CD4-positive, alpha-beta T cell treated with Interleukin-17A for 1 hour (primary cell): ENCODE results near the gene LAMC2.
"Not testable (repeated sequence)": the region's sequence is repeated elsewhere in the genome, so short reads cannot be mapped to it uniquely, and the experiment has no call there.

ENCODE experiments used
- DNase-seq: peaks from one replicate; pipeline ENCODE4 v3.0.0-alpha.2; 2020

The LAMC2 gene

GRCh38 chr1:183185941-183186490, at the start of gene LAMC2:
Gene LAMC2, plus strand, starts transcription at chr1:183186264. Its CDS starts 89 bp downstream, at chr1:183186353.
- DNase-seq, result no peak

DNA sequence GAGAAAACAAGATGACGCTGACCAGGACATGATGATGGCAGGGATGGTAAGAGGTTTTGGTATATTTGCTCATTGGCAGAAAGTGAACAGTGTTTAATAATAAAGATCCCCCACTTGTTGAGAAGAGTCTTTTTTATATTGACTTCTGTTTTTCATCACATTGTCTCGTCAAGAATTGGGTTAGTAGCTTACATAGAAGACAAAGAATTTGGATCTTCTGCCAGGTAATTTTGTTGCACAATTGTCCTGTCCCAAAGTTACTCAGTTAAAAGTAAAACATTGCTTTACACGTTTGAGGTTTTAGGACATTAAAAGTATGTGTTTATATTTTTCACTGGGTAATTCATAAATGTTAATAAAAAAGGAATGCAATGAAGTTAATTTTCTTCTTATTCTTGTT, 48.3 kb upstream of the LAMC2 start:
- DNase-seq, result no peak

GRCh38 chr1:183138301-183138700, 47.8 kb upstream of the LAMC2 start:
- DNase-seq, result no peak

DNA sequence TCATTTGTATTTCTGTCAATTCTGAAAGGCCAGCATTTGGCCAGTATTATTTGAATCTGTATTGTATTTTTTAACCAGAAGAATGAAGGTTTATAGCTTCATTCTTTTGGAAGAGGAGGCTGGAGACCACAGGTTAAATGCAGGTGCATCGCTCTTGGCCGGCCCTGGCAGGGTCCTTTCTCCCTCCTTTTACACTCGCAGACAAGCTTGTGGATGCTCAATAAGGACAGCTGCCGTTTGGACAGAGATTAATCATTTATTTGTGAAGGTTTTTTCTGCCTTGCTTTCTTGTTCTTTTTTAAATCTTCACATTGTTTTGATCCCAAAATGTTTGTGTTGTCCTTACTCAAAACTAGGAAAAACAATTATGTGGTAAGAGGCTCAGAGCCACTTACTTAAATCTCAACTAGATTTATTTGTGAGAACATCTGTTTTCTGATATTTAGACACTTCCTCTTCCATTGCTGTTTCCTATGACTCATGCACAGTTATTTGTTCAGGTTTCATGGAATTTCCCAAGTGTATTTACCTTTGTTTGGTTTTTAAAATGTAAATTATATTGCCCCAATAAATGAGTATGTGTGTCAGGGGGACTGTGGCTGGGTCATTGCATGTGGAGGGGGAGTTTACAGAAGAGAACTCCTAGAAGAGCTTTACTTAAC, 46.7 kb upstream of the LAMC2 start:
- DNase-seq, result no peak

DNA sequence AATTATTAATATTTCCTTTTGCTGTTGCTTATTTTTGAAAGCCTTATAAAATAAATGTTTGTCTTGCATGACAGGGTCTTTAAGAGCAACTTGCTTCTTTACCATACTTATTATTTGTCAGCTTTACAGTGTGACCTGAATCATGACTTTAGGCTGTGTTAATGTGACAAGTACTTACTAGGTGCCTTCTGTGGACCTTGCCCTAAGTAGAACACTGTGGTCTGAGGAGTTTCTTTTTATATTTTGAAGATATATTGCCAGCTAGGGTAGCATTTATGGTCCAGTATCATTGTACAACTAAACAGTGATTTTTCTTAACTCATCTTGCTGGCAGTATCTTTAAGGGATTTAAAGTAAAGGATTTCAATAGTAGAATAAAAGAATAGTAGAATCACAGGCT, 45.4 kb upstream of the LAMC2 start:
- no peak for DNase-seq

DNA sequence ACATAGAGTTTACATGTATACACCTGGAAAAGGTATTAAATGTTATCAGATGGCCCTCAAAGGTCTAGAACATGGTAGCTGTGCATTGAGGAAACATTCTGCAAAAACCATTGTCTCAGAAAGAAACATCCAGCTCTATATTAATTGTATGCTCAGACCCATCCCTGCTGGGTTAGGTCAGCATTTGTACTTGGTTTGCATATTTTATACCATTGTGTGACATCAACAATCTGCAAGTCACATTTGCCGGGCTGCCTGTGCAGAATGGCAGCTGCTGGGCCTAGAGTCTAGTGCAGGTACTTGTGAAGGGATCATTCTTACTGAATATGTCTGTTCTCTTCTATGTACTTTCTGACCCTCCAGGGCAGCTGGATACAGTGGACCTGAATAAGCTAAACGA, 43.9 kb upstream of the LAMC2 start:
- no peak for DNase-seq

DNA sequence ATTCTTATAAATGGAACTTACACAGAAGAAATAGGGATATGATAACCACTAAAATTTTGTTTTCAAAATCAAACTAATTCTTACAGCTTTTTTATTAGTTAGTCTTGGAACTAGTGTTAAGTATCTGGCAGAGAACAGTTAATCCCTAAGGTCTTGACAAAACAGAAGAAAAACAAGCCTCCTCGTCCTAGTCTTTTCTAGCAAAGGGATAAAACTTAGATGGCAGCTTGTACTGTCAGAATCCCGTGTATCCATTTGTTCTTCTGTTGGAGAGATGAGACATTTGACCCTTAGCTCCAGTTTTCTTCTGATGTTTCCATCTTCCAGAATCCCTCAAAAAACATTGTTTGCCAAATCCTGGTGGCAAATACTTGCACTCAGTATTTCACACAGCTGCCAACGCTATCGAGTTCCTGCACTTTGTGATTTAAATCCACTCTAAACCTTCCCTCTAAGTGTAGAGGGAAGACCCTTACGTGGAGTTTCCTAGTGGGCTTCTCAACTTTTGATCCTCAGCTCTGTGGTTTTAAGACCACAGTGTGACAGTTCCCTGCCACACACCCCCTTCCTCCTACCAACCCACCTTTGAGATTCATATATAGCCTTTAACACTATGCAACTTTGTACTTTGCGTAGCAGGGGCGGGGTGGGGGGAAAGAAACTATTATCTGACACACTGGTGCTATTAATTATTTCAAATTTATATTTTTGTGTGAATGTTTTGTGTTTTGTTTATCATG, 42.3 kb upstream of the LAMC2 start:
- DNase-seq, result no peak

DNA sequence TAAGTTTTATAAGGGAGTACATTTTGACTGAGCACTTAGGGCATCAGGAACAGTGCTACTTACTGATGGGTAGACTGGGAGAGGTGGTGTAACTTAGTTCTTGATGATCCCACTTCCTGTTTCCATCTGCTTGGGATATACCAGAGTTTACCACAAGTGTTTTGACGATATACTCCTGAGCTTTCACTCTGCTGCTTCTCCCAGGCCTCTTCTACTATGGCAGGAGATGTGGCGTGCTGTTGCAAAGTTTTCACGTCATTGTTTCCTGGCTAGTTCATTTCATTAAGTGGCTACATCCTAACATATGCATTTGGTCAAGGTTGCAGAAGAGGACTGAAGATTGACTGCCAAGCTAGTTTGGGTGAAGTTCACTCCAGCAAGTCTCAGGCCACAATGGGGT, 41.3 kb upstream of the LAMC2 start:
- no peak for DNase-seq

DNA sequence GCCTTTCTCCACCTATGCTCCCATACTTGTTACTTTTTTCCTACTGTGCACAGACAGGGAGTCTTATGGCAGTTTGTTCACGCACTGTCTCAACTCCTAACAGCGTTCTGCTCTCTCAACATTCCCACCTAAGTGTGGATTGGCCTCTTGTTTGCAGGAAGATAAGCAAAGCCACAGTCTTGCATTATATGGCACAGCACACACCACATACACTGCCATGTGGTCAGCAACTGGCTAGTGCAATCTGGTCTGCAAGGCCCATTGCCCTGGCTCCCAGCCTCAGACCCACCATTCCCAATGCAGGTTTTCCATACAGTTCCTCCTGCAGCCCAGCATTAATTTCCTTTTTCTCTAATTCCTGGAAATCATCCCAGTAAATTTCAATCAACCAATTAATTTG, 38.3 kb upstream of the LAMC2 start:
- no peak for DNase-seq

- no peak for DNase-seq
Observed at GRCh38 chr1:183148599-183148998, 37.5 kb upstream of the LAMC2 start.

DNA sequence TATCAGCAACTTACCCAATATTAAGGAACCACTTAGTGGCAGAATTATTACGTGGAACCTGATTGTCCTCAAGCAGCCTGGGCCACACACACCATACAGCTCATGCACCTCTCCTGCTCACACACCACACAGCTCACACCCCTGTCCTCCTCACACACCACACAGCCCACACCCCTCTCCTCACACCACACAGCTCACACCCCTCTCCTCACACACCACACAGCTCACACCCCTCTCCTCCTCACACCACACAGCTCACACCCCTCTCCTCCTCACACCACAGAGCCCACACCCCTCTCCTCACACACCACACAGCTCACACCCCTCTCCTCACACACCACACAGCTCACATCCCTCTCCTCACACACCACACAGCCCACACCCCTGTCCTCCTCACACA, 36.8 kb upstream of the LAMC2 start:
- no peak for DNase-seq

- not testable (repeated sequence) for DNase-seq
Observed at GRCh38 chr1:183150032-183150431, 36.0 kb upstream of the LAMC2 start.

- DNase-seq, result no peak
Observed at GRCh38 chr1:183150445-183150844, 35.6 kb upstream of the LAMC2 start.

- no peak for DNase-seq
Observed at GRCh38 chr1:183152180-183152579, 33.9 kb upstream of the LAMC2 start.

GRCh38 chr1:183155939-183156338, 30.1 kb upstream of the LAMC2 start:
- no peak for DNase-seq

GRCh38 chr1:183159960-183160359, 26.1 kb upstream of the LAMC2 start:
- no peak for DNase-seq

GRCh38 chr1:183161391-183161790, 24.7 kb upstream of the LAMC2 start:
- DNase-seq, result no peak

DNA sequence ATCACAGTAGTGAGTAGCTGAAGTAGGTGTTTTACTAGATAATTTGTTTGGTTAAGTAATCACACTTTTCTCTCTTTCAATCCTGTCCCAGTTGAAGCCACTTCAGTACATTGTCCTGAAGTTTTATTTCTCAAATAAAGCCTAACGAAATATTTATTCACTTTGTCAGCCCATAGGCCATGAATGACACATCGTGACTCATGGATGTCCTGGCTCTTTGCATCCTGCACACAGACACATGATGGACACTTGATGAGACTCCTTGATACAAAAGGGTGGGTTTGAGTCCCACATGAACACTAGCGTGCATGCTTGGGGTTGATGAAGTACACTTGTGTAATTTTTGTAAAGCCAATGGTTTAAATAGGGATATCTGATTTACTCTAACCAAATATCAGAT, 22.7 kb upstream of the LAMC2 start:
- no peak for DNase-seq

DNA sequence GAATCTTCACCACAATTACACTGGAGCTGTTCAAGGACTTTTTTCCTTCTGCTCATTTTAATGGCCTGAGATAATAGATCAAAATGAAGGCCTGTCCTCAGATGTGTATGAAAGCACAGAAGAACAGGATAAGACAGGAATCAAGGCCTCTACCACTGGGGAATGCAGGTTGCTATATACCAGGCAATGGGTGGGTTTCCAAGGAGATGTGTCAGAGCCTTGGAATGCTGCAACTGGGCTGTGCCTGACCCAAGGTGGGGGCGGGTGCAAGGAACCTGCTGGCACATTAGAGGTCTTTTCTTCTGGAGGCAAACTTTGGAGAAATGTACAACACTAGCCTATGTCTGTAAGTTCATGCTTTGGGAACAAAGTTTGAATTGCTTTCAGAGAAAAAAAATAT, 21.7 kb upstream of the LAMC2 start:
- no peak for DNase-seq

DNA sequence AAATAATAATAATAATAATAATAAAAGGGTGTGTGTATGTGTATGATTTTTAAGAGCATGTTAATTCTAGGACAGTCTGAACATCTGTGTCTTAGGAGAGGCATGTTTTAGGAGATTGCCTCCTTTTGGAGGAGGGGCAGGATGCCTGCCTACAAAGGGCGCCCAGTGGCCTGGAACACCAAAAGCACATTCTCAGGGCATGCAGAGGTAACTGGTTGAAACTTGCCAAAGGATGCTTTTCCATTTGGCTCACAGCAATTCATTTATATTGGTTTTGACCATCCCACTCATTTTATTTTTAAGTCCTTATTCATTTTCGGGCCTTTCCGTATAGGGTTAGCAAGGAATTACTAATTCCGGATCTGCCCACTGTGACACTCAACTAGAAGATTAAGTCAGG, 21.1 kb upstream of the LAMC2 start:
- DNase-seq, result no peak

DNA sequence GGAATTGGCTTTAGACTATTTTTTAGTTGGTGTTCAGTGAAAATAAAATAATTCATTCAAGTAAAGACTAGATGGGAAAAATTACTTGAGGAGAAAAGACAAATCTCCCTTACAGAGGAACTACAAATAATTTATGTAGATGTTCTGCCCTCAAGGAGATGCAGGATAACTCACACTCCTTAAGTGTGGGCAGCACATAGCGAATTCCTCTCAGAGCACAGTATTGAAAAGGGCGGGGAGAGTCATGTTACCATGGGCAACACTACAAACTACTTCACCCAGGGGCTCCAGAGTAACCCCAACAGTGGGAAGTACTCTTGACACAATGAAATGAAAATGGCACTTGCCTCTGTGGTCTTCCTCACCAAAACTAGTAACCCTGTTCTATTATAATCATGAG, 20.6 kb upstream of the LAMC2 start:
- DNase-seq, result no peak

GRCh38 chr1:183166454-183166853, 19.6 kb upstream of the LAMC2 start:
- no peak for DNase-seq

DNA sequence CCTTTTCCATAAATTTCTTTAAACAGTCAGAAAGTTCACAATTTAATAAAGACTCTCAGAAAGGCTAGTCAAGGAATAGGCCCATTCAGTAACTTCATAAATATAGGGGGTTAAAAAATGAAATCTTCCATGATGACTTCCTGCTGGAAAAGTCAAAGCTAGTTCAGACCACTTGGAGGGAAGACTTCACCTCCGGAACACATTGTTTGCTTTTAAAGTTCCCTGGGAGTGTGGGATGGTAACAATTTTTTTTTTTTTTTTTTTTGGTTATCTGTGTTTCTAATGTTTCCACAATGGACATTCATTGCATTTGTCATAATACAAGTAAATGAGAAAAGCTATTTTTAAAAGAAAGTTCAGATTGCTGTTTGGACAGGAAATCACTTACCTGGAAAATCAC, 18.4 kb upstream of the LAMC2 start:
- no peak for DNase-seq

DNA sequence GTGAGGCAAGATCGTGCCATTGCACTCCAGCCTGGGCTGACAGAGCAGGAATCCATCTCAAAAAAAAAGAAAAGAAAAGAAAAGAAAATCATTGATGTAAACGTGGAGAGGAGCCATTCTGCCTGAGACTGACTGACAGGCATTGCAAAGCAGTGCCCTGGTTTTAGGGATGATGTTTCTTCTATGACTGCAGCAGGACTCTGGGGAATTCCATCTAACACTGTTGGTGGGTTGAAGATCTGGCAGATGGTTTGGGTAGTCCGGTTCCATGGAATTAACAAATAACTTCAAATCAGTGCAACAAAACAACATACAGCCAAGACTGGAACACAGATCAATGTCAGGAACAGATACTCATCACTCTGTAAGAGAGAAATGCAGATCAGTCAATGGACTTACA, 17.8 kb upstream of the LAMC2 start:
- no peak for DNase-seq

GRCh38 chr1:183173828-183174227, 12.2 kb upstream of the LAMC2 start:
- no peak for DNase-seq
